ENCODE measurements around the gene PALD1.

The PALD1 gene

DNA sequence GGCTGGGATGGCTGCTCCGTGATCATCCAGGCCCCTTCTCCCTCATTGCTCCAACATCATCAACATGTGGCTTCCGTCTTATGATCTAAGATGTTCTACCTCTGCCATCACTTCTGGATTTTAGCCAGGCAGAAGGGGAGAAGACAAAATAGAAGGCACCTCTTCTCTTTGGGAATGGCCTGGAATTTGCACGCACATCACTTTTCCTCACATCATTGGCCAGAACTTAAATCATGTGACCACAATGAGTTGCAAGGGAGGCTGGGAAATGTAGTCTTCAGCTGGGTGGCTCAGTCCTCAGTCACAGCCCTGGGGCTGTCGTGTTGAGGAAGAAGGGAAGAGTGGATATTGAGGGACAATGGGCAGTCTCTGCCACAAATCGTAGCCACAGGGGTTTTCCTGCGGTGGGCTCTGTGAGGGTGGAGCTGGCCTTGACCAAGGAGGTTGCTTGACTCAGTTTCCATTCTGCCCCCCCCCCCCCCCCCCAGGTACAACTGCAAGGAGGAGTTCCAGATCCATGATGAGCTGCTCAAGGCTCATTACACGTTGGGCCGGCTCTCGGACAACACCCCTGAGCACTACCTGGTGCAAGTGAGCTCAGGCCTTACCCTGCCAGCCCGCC, 50.3 kb downstream of the PALD1 start:
- TF ChIP-seq, protein P1, sequence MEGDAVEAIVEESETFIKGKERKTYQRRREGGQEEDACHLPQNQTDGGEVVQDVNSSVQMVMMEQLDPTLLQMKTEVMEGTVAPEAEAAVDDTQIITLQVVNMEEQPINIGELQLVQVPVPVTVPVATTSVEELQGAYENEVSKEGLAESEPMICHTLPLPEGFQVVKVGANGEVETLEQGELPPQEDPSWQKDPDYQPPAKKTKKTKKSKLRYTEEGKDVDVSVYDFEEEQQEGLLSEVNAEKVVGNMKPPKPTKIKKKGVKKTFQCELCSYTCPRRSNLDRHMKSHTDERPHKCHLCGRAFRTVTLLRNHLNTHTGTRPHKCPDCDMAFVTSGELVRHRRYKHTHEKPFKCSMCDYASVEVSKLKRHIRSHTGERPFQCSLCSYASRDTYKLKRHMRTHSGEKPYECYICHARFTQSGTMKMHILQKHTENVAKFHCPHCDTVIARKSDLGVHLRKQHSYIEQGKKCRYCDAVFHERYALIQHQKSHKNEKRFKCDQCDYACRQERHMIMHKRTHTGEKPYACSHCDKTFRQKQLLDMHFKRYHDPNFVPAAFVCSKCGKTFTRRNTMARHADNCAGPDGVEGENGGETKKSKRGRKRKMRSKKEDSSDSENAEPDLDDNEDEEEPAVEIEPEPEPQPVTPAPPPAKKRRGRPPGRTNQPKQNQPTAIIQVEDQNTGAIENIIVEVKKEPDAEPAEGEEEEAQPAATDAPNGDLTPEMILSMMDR (IDR thresholded peaks at IDR 0.05; ENCODE audit: insufficient read depth, low read depth, low read length, missing control alignments): no peak
- peak; percentile 45 for DNase-seq (ENCODE audit: low read depth)
- no peak overlapping the region for H3K4me3 ChIP-seq (ENCODE audit: low read depth, low read length)

DNA sequence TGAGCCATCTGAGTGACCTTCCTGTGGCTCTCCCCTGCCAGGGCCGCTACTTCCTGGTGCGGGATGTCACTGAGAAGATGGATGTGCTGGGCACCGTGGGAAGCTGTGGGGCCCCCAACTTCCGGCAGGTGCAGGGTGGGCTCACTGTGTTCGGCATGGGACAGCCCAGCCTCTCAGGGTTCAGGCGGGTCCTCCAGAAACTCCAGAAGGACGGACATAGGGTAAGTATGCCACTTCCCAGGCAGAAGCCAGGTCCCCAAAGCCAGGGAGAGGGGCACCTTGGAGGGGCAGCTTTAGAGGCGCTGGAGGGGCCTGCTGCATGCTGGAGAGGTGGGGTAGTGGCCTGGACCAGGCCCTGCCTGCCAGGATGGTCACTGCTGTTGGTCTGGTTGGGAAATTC, 51.3 kb downstream of the PALD1 start:
- DNase-seq (ENCODE audit: low read depth): no peak
- TF ChIP-seq, protein P1 (IDR thresholded peaks at IDR 0.05; ENCODE audit: insufficient read depth, low read depth, low read length, missing control alignments): no peak
- H3K4me3 ChIP-seq (ENCODE audit: low read depth, low read length): no peak overlapping the region

DNA sequence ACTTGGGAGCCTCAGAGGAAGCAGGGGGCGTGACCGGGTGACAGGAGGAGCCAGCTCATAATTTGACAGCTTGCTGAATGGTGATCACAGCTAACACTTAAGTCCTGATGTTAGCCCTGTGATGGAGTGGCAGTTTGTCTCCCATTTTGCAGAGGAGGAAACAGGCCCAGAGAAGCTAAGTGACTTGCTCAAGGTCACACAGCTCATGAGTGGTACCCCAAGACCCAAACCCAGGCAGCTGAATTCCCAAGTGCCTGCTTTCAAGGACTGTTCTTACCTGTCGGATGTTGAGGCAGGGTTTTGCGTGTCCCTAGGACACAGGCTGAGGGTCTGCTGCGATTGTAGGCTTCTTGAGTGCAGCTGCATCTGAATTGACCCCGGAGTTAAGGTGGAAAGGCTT, 51.7 kb downstream of the PALD1 start:
- TF ChIP-seq, protein P1 (IDR thresholded peaks at IDR 0.05; ENCODE audit: insufficient read depth, low read depth, low read length, missing control alignments): no peak
- no peak overlapping the region for H3K4me3 ChIP-seq (ENCODE audit: low read depth, low read length)
- no peak for DNase-seq (ENCODE audit: low read depth)

DNA sequence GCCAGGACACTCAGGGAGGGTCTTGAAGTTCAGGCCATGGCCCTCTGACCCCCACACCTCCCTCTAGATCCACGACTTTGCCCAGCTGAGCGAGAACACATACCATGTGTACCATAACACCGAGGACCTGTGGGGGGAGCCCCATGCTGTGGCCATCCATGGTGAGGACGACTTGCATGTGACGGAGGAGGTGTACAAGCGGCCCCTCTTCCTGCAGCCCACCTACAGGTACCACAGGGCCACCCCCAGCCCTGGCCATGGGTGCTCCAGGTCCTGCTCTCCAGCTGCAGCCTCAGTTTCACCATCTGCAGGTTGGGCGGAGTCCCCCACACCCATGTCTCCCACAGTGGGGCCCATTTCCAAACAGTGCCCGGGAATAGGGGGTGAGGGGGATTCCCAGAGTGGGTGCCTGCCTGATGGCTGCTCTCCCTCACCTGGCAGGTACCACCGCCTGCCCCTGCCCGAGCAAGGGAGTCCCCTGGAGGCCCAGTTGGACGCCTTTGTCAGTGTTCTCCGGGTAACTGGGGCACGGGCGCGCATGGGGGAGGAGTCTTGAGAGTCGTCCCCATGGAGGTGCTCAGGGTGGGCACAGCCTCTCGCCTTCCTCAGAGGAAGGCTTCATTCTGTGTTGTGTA, 54.1 kb downstream of the PALD1 start:
- no peak overlapping the region for H3K4me3 ChIP-seq (ENCODE audit: low read depth, low read length)
- no peak for DNase-seq (ENCODE audit: low read depth)
- TF ChIP-seq, protein P1 (IDR thresholded peaks at IDR 0.05; ENCODE audit: insufficient read depth, low read depth, low read length, missing control alignments): no peak

DNA sequence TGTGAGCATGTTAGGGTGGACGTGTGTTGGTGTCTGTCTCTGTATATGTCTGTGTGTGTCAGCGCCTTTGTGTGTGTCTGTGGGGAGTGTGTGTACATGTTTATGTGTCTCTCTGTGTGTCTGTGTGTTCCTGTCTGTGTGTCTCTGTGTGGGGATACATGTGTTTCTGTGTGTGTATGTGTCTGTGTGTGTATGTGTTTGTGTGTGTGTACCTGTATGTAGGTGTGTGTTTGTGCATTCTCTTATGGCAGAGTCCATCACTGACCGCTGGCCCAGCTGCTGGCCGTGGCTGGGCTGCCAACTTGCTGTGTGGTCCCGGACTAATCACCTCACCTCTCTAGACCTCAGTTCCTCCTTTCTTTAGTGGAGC, 54.6 kb downstream of the PALD1 start:
- no peak for DNase-seq (ENCODE audit: low read depth)
- TF ChIP-seq, protein P1 (IDR thresholded peaks at IDR 0.05; ENCODE audit: insufficient read depth, low read depth, low read length, missing control alignments): no peak
- H3K4me3 ChIP-seq (ENCODE audit: low read depth, low read length): no peak overlapping the region

DNA sequence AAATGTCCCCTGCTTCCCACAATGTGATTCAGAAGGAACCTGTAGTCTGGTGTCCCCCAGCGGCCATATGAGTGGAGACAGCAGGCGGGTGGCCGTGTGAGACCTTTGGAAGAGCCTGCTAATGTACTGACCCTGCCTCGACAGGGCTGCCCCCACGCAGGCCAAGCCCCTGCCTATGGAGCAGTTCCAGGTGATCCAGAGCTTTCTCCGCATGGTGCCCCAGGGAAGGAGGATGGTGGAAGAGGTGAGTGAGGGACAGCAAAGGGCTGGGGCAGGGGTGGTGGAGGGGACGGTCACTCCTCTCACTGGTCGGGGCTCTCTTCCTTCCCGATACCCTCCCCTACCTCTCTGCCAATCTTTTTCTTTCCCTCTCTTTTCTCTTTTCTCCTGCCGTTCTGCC, 55.7 kb downstream of the PALD1 start:
- H3K4me3 ChIP-seq (ENCODE audit: low read depth, low read length): no peak overlapping the region
- no peak for DNase-seq (ENCODE audit: low read depth)
- TF ChIP-seq, protein P1 (IDR thresholded peaks at IDR 0.05; ENCODE audit: insufficient read depth, low read depth, low read length, missing control alignments): no peak

DNA sequence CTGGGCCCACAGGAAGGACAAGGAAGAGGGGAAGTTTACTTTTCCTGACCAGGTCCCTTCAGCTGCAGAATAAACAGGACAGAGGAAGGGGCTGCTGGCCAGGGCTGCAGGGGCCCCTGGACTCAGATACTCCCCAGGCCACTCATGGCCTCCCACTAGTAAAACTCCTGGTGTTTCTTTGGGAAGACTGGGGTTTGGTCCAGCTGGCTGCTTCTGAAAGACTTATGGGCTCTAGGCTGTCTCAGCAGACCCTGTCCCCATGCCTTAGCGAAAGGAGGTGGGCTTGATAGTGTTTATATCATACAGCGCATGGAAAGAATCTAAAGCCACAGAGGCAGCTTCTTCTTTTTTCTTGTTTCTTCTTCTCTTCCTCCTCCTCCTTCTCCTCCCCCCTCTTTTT, 56.4 kb downstream of the PALD1 start:
- TF ChIP-seq, protein P1 (IDR thresholded peaks at IDR 0.05; ENCODE audit: insufficient read depth, low read depth, low read length, missing control alignments): no peak
- H3K4me3 ChIP-seq (ENCODE audit: low read depth, low read length): no peak overlapping the region
- DNase-seq (ENCODE audit: low read depth): no peak

Measured in GM12865 (cell line).